HFFc6 (cell line): ENCODE results near the gene TMEM115. TPM values are rescaled to one million over a fixed set of nuclear protein-coding genes. Genes with fewer than 3 reads are reported as not detected.
A peak's percentile ranks its signal among the peaks of the same experiment; 100 is the strongest.

Experiments used
- DNase-seq: peaks from one replicate; pipeline ENCODE4 v3.0.0-alpha.2; 2018
- H3K27ac Mint-ChIP-seq: 2 replicates; pipeline ENCODE4 v1.8.0; 2020; ENCODE audit warnings: mild to moderate bottlenecking, mixed read lengths
- H3K27me3 Mint-ChIP-seq: 2 replicates; pipeline ENCODE4 v1.8.0; 2021; ENCODE audit warnings: mild to moderate bottlenecking, moderate library complexity, mixed read lengths; ENCODE audit not compliant: insufficient read depth
- H3K36me3 Mint-ChIP-seq: 2 replicates; pipeline ENCODE4 v1.8.0; 2021; ENCODE audit warnings: low read depth, mixed read lengths
- H3K4me1 Mint-ChIP-seq: 2 replicates; pipeline ENCODE4 v1.8.0; 2020; ENCODE audit warnings: low read depth, mixed read lengths
- H3K4me3 Mint-ChIP-seq: 2 replicates; pipeline ENCODE4 v1.8.0; 2020; ENCODE audit warnings: mild to moderate bottlenecking, moderate library complexity, mixed read lengths
- H3K9me3 Mint-ChIP-seq: 2 replicates; pipeline ENCODE4 v1.8.0; 2020; ENCODE audit warnings: mild to moderate bottlenecking, mixed read lengths
- CTCF ChIP-seq: fragments of 200-600 bp; sonication (generic); IDR thresholded peaks from 2 replicates; pipeline ENCODE4 v1.5.0; 2021; ENCODE audit warnings: antibody characterized with exemption, mild to moderate bottlenecking
- long read RNA-seq: library from polyadenylated mRNA; unstranded; transcript quantifications from one replicate; pipeline ENCODE4 v2.0.0, GENCODE V29; 2019
- total RNA-seq, 6 experiments: library from RNA; stranded (reverse); fragmentation: NEBNext Ultra II Directional; extraction: Animal tissue kit (Norgen Biotek cat#: 25700); gene quantifications; 2 replicates in 1 of 6; 3 replicates in 5 of 6; pipeline ENCODE4 v1.2.3, GENCODE V29; 2021

The TMEM115 gene
- 10 to 100 TPM; 51.7 to 65.7 (median 54.4) TPM for total RNA-seq
- long read RNA-seq, transcript TMEM115-201 (2 exons, 2,197 nt) = major isoform, 137 of 138 reads
- long read RNA-seq, partial matches to known transcripts = 1 of 138 reads
- long read RNA-seq, other reads (novel, unspliced or antisense) = 0 of 138 reads

- TF ChIP-seq CTCF = no peak
- Mint-ChIP-seq H3K36me3 (peaks cover 23% of the 10 kb centered on the region), H3K4me1 (peaks cover 33% of the 10 kb centered on the region), H3K4me3 (peak within 1 kb of the TSS; percentile 97), H3K27me3 (peaks cover 3% of the 10 kb centered on the region; the same call in 1 of the 2 replicates), H3K27ac (peak within 1 kb of the TSS; percentile 91), H3K9me3 (no peaks in the 10 kb centered on the region)
- peak; percentile 99 for DNase-seq
These were observed at the start of gene TMEM115 for GRCh38 chr3:50358911-50359759. TSS of gene TMEM115 (minus strand) at chr3:50359521. CDS start at chr3:50359063, 458 bp downstream.

- H3K9me3 Mint-ChIP-seq = no peaks in the 10 kb centered on the region
- H3K4me3 Mint-ChIP-seq = no peak overlapping the region
- peaks cover 6% of the 10 kb centered on the region; the same call in 1 of the 2 replicates for H3K4me1 Mint-ChIP-seq
- TF ChIP-seq CTCF = no peak
- DNase-seq = no peak
- no peaks in the 10 kb centered on the region for H3K36me3 Mint-ChIP-seq
- H3K27me3 Mint-ChIP-seq = peaks cover 41% of the 10 kb centered on the region
- no peak overlapping the region for H3K27ac Mint-ChIP-seq
These were observed 49.2 kb upstream of the TMEM115 start for GRCh38 chr3:50408443-50408944.

- Mint-ChIP-seq H3K4me1 (peaks cover 6% of the 10 kb centered on the region; the same call in 1 of the 2 replicates), H3K9me3 (no peaks in the 10 kb centered on the region), H3K36me3 (no peaks in the 10 kb centered on the region), H3K4me3 (no peak overlapping the region), H3K27ac (no peak overlapping the region), H3K27me3 (peaks cover 46% of the 10 kb centered on the region)
- TF ChIP-seq CTCF = no peak
- DNase-seq = no peak
These were observed 47.2 kb upstream of the TMEM115 start for GRCh38 chr3:50406487-50406886.

- no peak for TF ChIP-seq CTCF
- Mint-ChIP-seq H3K36me3 (no peaks in the 10 kb centered on the region), H3K27me3 (peaks cover 38% of the 10 kb centered on the region), H3K4me3 (no peak overlapping the region), H3K9me3 (no peaks in the 10 kb centered on the region), H3K4me1 (no peaks in the 10 kb centered on the region), H3K27ac (no peak overlapping the region)
- DNase-seq = no peak
These were observed 45.9 kb upstream of the TMEM115 start for GRCh38 chr3:50405249-50405648.

GRCh38 chr3:50401978-50402595 is 42.8 kb upstream of the TMEM115 start:
- no peak overlapping the region for H3K27ac Mint-ChIP-seq
- H3K4me3 Mint-ChIP-seq = no peak overlapping the region
- H3K27me3 Mint-ChIP-seq = peaks cover 26% of the 10 kb centered on the region
- H3K9me3 Mint-ChIP-seq = no peaks in the 10 kb centered on the region
- no peaks in the 10 kb centered on the region for H3K36me3 Mint-ChIP-seq
- no peaks in the 10 kb centered on the region for H3K4me1 Mint-ChIP-seq
- no peak for DNase-seq
- TF ChIP-seq CTCF = no peak
